ENCODE results near the gene MLLT1.
"Not testable (repeated sequence)": the region's sequence is repeated elsewhere in the genome, so short reads cannot be mapped to it uniquely, and the experiment has no call there.

MLLT1 gene

GRCh38 chr19:6318772-6319171 lies 39.0 kb upstream of the MLLT1 start:
- FAIRE-seq: no peak
- no peak for DNase-seq (ENCODE audit: insufficient read length, low spot score)
- no peak for TF ChIP-seq CTCF (IDR thresholded peaks at IDR 0.05; ENCODE audit: insufficient read depth, missing control alignments)

GRCh38 chr19:6315646-6316045 lies 35.9 kb upstream of the MLLT1 start:
- FAIRE-seq; DNase-seq (ENCODE audit: insufficient read length, low spot score): not testable (repeated sequence)

GRCh38 chr19:6313398-6313969 lies 33.7 kb upstream of the MLLT1 start:
- no peak for TF ChIP-seq CTCF (IDR thresholded peaks at IDR 0.05; ENCODE audit: insufficient read depth, missing control alignments)
- FAIRE-seq: no peak

GRCh38 chr19:6312018-6312417 lies 32.2 kb upstream of the MLLT1 start:
- DNase-seq (ENCODE audit: insufficient read length, low spot score) (no peak), FAIRE-seq (no peak)
- TF ChIP-seq CTCF (IDR thresholded peaks at IDR 0.05; ENCODE audit: insufficient read depth, missing control alignments): no peak

More at GRCh38 chr19:6313398-6313969, 33.7 kb upstream of the MLLT1 start:
- no peak for DNase-seq (ENCODE audit: insufficient read length, low spot score)

- no peak for FAIRE-seq
- DNase-seq (ENCODE audit: insufficient read length, low spot score): no peak
- no peak for TF ChIP-seq CTCF (IDR thresholded peaks at IDR 0.05; ENCODE audit: insufficient read depth, missing control alignments)
These were observed 18.6 kb upstream of the MLLT1 start for GRCh38 chr19:6298413-6298812.

GRCh38 chr19:6297202-6297601 lies 17.4 kb upstream of the MLLT1 start:
- FAIRE-seq: no peak
- DNase-seq (ENCODE audit: insufficient read length, low spot score): no peak
- no peak for TF ChIP-seq CTCF (IDR thresholded peaks at IDR 0.05; ENCODE audit: insufficient read depth, missing control alignments)

GRCh38 chr19:6292006-6292405 lies 12.2 kb upstream of the MLLT1 start:
- TF ChIP-seq CTCF (IDR thresholded peaks at IDR 0.05; ENCODE audit: insufficient read depth, missing control alignments): no peak
- FAIRE-seq (no peak), DNase-seq (ENCODE audit: insufficient read length, low spot score) (no peak)

- TF ChIP-seq CTCF (IDR thresholded peaks at IDR 0.05; ENCODE audit: insufficient read depth, missing control alignments): no peak
- FAIRE-seq: no peak
- DNase-seq (ENCODE audit: insufficient read length, low spot score): no peak
These were observed 9.0 kb upstream of the MLLT1 start for GRCh38 chr19:6288737-6289136.
